ENCODE data around the gene SMYD5.
"Not testable (repeated sequence)": the region's sequence is repeated elsewhere in the genome, so short reads cannot be mapped to it uniquely, and the experiment has no call there.

Gene SMYD5

DNA sequence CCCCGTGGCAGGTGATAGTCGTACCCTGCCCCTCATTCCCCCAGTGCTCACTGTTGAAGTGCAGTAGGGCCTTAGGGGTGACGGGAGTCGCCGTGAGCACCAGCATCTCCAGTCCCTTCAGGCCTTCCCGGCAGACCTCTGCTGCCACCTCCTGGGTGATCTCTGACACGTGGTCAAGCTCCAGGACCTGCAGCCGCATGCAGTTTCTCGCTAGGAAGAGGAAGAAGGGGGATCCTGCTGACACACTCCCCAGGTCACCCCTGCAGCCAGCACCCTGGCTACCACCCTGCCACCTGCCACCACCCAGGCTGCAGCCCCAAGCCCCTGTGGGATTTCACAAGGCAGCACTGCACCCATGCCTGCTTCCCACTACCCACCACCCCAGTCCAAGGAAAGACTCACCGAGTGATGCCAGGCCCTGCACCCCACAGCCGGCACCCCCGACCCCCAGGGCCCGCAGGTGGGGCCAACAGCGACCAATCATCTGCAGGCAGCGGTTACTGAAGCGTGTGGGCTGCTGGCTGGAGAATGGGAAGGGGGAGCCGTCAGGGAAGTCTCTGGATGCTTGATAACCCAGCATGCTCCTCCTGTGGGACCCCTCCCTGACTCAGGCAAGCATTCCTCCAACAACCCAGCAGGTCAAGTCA, 46.4 kb downstream of the SMYD5 start:
- peak in 5 of 14 donors; percentile 8 to 57 (median 22) for DNase-seq

DNA sequence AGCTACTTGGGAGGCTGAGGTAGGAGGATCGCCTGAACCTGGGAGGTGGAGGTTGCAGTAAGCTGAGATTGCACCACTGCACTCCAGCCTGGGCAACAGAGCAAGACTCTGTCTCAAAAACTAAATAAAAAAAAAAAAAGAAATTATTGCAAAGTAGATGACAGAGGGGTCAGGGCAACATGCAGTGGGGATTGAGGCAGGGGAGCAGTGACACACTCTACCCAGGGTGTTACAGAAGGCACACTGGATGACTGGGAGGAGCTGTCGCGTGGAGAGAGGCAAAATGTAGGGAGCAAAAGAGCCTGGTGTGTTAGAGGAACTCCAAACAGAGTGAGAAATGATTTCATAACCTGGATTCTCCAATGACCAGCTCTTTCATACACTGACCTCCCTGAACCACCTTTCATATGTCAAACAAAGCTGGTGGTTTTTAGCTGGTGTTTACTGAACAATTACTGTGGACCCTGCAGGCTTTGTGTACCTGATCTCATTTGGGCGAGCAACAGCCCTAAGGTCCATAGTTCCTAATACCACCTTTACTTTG, 48.1 kb downstream of the SMYD5 start:
- no peak for DNase-seq

DNA sequence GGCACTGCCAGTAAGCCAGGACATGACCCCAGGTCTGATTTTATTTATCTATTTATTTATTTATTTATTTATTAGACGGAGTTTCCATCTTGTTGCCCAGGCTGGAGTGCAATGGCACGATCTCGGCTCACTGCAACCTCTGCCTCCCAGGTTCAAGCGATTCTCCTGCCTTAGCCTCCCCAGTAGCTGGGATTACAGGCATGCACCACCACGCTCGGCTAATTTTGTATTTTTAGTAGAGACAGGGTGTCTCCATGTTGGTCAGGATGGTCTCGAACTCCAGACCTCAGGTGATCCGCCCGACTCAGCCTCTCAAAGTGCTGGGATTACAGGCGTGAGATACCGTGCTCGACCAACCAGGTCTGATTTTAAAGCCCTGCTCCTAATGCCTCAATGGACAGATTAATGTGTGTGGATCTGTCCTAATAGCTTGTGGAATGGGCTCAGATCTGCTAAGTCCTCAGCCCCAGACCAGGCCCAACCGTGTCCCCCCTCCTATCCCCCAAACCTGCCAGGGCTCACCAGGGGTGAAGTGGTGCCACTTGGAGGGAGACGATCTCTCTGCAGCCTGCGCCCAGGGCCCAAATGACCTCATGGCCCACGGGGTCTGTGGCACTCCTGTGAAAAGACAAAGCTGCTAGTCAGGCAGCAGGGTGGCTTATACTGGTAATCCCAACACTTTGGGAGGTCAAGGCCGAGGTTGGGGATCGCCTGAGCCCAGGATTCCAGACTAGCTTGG, 48.8 kb downstream of the SMYD5 start:
- DNase-seq: not testable (repeated sequence)

DNA sequence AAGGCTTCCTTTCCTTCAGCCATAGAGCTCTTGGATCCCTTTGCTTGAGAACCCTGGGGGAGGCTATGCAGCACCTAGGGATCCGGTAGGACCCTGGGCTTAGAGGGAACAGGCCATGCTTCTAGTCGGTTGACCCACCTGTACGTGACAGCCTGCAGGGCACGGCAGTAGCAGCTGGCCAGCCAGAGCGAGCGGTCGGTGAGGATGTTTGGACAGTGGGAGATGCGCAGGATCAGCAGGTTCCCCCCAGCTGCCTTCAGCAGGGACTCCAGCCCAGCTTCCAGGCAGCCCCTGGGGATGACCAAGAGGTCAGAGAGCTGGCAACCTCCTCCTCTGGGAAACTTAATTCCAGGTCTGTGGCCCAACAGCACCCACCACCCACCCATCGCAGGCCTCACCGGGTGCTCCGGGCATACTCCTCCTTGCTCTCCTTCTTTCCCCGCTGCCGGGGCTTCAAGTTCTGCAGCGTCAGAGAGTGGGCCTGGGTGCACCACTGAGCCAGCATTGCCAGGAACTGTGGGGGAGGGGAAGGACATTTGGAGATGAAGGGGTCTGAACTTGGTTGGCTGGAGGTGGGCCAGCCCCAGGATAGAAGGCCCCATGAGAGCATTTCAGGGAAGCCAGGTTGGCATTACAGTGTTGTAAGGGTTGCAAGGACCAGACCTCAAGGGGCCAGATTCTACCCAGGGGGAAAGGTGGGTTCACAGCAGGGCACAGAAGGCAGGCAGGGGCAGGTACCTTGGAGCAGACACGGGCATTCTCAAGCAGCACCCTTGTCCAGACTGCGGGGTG, 49.7 kb downstream of the SMYD5 start:
- no peak for DNase-seq

DNA sequence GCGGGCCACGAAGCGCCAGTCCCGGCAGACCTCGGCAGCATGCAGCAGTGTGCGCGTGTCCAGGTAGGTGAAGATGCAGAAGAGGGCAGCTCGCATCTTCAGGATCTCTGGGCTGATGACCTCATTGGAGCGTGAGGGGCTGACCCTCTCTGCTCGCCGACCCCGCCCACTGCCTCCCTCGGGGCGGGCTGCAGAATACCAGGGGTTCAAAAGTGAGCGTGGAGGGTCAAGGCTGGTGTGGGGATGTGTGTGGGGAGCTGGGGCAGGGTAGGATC, 50.2 kb downstream of the SMYD5 start:
- no peak for DNase-seq

DNA sequence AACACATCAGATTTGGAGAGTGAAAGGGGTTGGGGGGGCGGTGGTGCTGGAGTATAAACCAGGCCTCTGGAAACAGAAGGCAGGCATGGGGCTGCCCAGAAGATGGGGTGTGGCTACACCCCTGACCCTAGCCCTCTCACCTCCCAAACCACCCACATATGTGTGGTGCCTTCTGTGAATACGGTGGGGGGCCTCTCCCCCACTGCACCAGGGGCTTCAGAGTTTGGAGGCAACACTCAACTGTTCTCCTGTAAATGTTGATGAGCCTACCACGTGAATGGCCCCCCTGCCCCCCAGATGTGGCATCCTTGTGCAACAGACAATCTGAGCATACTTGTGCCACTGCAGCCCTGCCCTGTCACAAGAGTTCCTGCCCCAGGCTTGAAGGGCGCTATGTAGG, 50.7 kb downstream of the SMYD5 start:
- no peak for DNase-seq

DNA sequence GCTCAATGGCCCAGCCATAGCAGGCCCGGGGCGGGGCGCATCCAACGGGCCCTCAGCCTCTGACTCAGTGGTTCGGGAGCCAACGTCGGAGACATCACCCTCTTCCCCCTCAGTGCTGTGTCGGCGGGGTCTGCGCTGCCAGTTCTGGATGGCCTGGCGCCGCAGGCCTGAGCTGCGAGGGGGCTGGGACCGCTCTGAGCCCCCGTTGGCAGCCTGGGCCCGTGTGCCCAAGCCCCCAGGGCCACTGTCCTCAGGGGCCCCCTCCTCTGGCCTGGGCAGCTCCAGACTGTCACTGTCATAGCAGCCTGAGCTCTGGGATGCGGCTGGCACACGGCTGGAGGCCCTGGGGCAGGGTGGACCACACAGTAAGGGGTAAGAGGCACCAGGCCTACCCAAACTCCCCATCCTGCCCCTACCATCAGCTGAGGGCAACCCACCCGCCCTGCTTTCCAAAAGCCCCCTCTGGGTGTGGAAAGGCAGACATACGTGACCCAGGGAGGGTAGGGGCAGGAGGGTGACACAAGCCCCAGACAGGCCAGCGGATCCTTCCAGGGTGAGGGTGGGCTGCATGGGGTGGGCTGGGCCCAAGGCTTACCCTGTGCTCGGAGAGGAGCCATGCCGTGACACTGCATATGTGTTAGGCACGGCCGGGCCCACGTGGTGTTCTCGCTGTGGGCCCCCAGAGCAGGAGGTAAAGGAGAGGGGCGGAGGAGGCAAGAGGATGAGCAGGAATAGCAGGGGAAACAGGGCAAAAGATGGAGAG, 51.4 kb downstream of the SMYD5 start:
- DNase-seq: no peak

DNA sequence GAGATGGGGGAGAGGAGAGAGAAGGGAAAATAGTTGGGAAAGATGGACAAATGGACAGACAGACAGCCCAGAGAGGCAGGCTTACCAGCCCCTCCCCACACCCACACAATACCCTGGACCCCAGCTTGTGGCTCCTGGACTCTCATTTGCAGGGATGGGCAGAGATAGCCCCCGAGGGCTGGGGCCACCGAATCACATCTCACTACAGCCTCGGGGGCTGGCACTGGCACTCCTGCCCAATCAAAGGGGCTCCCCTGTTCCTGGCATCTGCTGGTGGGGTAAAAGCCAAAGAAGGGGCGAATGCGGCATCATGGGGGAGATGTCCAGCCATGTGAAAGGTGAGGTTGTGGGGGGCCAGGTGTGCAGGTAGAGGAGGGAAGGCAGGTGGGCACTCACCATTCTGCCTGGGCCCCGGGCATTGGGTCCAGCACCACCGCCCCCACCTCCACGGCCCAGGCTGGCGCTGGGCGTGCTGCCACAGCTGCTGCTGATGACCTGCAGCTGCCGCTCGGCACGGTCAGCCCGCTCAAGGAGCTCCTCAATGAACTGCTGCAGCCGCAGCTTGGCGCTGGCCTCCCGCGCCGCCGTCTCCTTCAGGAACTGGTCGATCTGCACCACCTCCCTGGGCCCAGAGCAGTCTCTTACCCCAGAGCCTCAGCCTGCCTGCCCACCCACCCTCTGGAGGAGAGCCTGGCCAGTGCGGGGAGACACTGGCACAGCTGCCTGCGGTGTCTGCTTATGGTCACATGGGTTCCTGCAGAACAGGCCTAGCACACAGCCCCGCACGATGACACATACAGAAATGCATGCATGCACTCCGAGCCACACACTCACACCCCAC, 52.2 kb downstream of the SMYD5 start:
- DNase-seq: no peak

DNA sequence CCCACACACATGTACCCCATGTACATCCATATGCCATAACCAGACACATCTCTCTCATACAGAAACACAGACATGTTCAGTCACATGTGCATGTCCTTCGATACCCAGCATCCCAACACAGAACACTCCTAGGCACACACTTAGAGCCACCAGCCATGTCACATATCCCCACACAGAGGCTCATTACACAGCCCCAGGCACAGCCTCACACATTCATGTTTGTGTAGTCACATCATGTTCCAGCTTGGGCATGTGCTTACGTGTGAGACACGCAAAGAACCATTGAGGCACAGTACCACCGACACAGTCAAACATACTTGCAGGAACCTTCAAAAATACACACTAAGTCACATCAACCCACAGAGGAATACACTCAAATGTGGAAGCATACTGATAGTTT, 53.0 kb downstream of the SMYD5 start:
- DNase-seq: no peak

DNA sequence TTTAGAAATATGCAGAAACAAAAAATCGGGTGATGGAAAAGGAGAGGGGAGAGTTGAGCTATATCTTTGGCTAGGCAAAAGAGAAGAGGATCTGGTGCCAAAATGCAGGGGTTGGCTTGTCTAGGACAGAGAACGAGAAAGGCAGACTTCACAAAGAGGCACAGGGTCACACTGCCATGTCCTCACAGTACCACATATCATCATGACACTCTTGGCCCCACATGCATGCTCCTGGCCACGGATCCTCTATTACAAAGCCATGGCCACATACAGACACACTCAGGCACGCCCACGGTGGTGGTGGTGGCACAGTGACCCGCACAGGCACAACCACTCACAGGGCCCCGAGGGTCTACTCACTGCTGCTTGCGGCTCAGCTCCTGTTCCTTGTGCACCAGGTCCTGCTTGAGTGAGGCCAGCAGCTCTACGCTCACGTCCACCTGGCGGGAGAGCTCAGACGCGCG, 54.4 kb downstream of the SMYD5 start:
- peak in 1 of 14 donors; percentile 71 for DNase-seq

DNA sequence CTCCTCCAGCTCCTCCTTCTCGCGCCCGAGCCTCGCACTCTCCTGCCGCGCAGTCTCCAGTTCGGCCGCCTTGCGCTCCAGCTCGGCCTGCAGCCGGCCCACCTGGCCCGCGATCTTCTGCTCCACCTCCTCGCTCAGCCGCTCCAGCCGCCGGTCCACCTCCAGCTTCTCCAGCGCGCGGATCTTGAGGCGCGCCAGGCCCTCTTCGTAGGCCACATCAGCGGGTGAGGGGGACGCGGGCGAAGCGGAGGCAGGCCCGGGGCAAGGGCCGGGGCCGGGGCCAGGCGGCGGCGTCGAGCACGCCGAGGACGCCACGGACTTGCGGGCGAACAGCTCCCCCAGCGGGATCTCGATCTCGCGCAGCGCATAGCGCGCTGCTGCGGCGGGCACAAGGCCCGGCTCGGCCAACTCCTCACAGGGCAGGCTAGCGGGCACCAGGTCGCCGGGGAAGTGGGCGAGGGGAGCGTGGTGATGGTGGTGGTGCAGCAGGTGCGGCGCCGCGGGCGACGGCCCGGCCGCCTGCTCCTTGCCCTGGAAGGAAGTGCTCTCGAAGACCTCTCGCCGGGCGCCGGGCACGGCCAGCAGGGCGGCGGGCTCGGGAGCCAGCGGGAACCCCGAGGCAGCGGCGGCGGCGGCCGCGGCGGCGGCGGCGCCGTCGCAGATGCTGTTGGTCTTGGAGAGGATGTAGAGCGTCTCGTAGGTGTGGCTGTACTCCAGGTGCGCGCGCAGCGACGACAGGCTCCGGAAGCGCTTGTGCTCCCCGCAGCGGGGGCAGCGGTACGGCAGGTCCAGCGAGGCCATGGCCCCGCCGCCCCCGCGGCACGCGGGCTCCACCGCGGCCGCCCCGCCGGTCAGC, 55.0 kb downstream of the SMYD5 start:
- peak in 1 of 14 donors; percentile 66 for DNase-seq

DNA sequence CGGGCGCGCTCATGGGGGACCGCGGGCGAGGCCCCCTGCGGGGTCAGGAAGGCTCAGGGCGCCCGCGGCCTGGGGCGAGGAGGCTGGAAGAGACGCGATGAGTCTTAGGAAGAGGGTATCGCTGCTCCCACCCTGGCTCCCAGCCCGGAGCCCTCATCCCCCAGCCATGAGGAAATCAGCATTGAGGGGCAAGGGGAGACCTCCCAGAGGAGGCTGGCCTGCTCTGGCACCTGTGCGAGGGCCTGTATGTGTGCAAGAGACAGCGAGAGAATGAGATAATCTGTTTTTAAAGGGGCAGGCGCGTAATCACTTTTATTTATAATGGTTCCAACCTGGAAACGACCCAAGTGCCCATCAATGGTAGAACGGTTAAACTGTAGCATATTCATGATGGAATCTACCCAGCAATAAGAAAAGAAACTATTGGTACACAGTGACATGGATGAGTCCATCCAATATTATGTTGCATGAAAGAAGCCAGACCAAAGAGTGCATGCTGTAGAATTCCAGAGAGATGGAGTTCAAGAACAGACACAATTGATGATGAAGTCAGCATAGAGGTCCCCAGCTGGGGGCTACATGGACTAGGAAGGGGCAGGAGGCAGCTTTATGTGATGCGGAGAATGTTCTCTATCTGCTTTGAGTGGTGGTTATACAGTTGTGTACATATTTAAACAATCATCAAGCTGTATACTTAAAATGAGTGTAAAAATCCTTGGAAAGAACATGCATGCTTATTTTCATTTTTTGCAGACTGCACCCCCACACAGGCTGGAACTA, 55.8 kb downstream of the SMYD5 start:
- peak in 1 of 14 donors; percentile 38 for DNase-seq

DNA sequence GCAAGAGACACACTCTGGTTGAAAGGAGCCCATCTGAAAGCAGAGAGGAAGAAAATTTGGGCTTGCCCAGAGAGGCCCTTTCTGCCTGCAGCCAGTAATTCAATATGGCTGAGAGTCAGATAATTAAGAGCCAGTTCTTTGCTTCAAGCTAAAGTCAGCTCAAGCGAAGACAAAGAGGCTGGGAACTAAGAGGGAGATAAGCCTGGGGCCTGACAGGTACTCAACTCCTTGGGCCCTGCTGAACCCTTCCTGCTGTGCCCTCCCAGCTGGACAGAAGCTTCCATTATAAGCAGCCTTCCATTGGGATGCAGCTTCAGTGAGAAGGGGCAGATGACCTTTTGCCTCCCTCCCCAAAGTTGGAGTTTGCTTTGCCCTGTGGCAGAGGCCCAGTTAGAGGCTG, 58.2 kb downstream of the SMYD5 start:
- no peak for DNase-seq

Measured in C1 segment of cervical spinal cord (tissue), 14 donors.